ENCODE data around the gene OR51B5. TPM values are rescaled to one million over a fixed set of nuclear protein-coding genes. Genes with fewer than 3 reads are reported as not detected.

The OR51B5 gene
- total and polyA plus RNA-seq, 2 donors (not counting 3 experiments of a cell fraction or from before 2014, with no cell fraction given) = 0.07 TPM; not detected in 1

DNA sequence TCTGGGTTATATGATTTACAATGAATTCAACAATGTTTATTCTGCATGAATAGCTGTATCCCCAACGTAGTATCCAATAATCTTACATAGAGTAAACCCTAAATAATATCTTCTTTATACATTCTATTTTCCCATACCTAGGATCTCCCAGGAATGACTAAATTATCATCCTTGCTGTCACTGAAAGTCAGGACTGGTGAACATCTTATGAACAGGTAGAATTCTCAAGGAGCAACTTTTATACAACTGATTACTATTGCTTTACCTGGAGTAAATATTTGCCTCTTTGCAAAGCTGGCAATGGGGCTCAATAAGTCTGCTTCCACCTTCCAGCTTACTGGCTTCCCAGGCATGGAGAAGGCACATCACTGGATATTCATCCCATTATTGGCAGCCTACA, 7.9 kb upstream of the OR51B5 start, which contains the start of gene OR51B6:
Gene OR51B6, plus strand, starts transcription at position 301 of the 400 bp plus-strand sequence. Its CDS starts 0 bp downstream, at position 301.
- Histone ChIP-seq H3K79me2 (ENCODE audit: control insufficient read depth, insufficient read depth, low read length) (no peaks in the 10 kb centered on the region), H3K4me3 (replicated peaks in 1 of 3; ENCODE audit: insufficient read depth in 1 of 3, low read depth in 1 of 3, low read length in 3 of 3) (no peak within 1 kb of the TSS), H3K9me1 (replicated peaks; ENCODE audit: control insufficient read depth, extremely low read depth, insufficient read depth, low read length) (no peaks in the 10 kb centered on the region), H3K9ac (replicated peaks; ENCODE audit: extremely low read depth, insufficient read depth, low read length) (no peak within 1 kb of the TSS), H3K9me3 (replicated peaks; ENCODE audit: control insufficient read depth, insufficient read depth, low read length) (no peaks in the 10 kb centered on the region), H3K36me3 (ENCODE audit: control insufficient read depth in 2 of 2, extremely low read depth in 1 of 2, insufficient read depth in 2 of 2, low read length in 2 of 2) (no peaks in the 10 kb centered on the region), H2AFZ (ENCODE audit: low read depth, low read length) (no peak within 1 kb of the TSS), H3K4me2 (ENCODE audit: insufficient read depth, low read length) (no peak within 1 kb of the TSS), H4K20me1 (replicated peaks; ENCODE audit: control insufficient read depth, extremely low read depth, insufficient read depth, low read length) (no peaks in the 10 kb centered on the region), H3K27ac (ENCODE audit: insufficient read depth, low read depth, low read length) (no peak within 1 kb of the TSS), H3K4me1 (ENCODE audit: control insufficient read depth, extremely low read depth, insufficient read depth, low read length) (no peaks in the 10 kb centered on the region), H3K27me3 (ENCODE audit: control insufficient read depth in 2 of 2, insufficient read depth in 2 of 2, low read length in 2 of 2) (no peaks in the 10 kb centered on the region)
- intact Hi-C loops (cut with micrococcal nuclease) = no loop called here
- dilution Hi-C loops (cut with MboI; ENCODE audit: extremely low pct_ligation_motif_present, low sequenced_read_pairs) = no loop called here
- TF ChIP-seq GATA2 (IDR thresholded peaks at IDR 0.05; ENCODE audit: insufficient read depth, insufficient read length, low read depth, low read length) = no peak
- no peak for TF ChIP-seq MYC (IDR thresholded peaks at IDR 0.05; ENCODE audit: low read depth, low read length)
- TF ChIP-seq FOS (IDR thresholded peaks at IDR 0.05; ENCODE audit: borderline replicate concordance, insufficient read depth, low read length) = no peak
- TF ChIP-seq POLR2AphosphoS5 (IDR thresholded peaks at IDR 0.05; ENCODE audit: insufficient read depth, low read depth, low read length) = no peak
- TF ChIP-seq, protein P1, sequence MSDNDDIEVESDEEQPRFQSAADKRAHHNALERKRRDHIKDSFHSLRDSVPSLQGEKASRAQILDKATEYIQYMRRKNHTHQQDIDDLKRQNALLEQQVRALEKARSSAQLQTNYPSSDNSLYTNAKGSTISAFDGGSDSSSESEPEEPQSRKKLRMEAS (IDR thresholded peaks at IDR 0.05; ENCODE audit: insufficient read depth, insufficient read length) = no peak
- TF ChIP-seq JUN (IDR thresholded peaks at IDR 0.05; ENCODE audit: borderline replicate concordance, insufficient read depth, insufficient read length, low read depth) = no peak
- TF ChIP-seq, protein P2, sequence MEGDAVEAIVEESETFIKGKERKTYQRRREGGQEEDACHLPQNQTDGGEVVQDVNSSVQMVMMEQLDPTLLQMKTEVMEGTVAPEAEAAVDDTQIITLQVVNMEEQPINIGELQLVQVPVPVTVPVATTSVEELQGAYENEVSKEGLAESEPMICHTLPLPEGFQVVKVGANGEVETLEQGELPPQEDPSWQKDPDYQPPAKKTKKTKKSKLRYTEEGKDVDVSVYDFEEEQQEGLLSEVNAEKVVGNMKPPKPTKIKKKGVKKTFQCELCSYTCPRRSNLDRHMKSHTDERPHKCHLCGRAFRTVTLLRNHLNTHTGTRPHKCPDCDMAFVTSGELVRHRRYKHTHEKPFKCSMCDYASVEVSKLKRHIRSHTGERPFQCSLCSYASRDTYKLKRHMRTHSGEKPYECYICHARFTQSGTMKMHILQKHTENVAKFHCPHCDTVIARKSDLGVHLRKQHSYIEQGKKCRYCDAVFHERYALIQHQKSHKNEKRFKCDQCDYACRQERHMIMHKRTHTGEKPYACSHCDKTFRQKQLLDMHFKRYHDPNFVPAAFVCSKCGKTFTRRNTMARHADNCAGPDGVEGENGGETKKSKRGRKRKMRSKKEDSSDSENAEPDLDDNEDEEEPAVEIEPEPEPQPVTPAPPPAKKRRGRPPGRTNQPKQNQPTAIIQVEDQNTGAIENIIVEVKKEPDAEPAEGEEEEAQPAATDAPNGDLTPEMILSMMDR (IDR thresholded peaks at IDR 0.05; ENCODE audit: extremely low read depth in 1 of 2, insufficient read depth in 1 of 2, low read depth in 1 of 2, low read length in 2 of 2) = no peak
- no peak for TF ChIP-seq EZH2 (IDR thresholded peaks at IDR 0.05; ENCODE audit: borderline replicate concordance, low read depth, low read length, severe bottlenecking)
- no peak for TF ChIP-seq POLR2A (IDR thresholded peaks at IDR 0.05; ENCODE audit: low read depth, low read length)
- CTCF ChIA-PET = no interaction called here
- DNase-seq (ENCODE audit: low read depth, low spot score) = no peak
- POLR2A ChIA-PET = no interaction called here
- no peak for FAIRE-seq
- BruUV-seq (replicated peaks) = no TSS peak

Data from endothelial cell of umbilical vein (primary cell).